NCI-H1436 (cell line): ENCODE measurements around the gene OSM.
A peak's percentile ranks its signal among the peaks of the same experiment; 100 is the strongest.

Source experiments
- DNase-seq: peaks from one replicate; lab custom pipeline; 2025; lab: John Stamatoyannopoulos, UW

The OSM gene

GRCh38 chr22:30266445-30267381, at the start of gene OSM:
OSM (minus strand) TSS chr22:30266851; CDS start chr22:30266799, 52 bp downstream.
- no peak for DNase-seq

- no peak for DNase-seq
These were observed 49.4 kb upstream of the OSM start for GRCh38 chr22:30315962-30316576.

GRCh38 chr22:30314915-30315314, 48.3 kb upstream of the OSM start:
- DNase-seq = no peak

- no peak for DNase-seq
These were observed 47.1 kb upstream of the OSM start for GRCh38 chr22:30313527-30314363.

GRCh38 chr22:30312053-30312452, 45.4 kb upstream of the OSM start:
- no peak for DNase-seq

- DNase-seq = no peak
These were observed 44.5 kb upstream of the OSM start for GRCh38 chr22:30310881-30311771.

- peak; percentile 65 for DNase-seq
These were observed 43.5 kb upstream of the OSM start for GRCh38 chr22:30309951-30310741.

GRCh38 chr22:30308518-30309230, 42.0 kb upstream of the OSM start:
- DNase-seq = no peak

GRCh38 chr22:30308093-30308492, 41.4 kb upstream of the OSM start:
- DNase-seq = no peak

- DNase-seq = no peak
These were observed 40.5 kb upstream of the OSM start for GRCh38 chr22:30307041-30307574.

- DNase-seq = no peak
These were observed 40.0 kb upstream of the OSM start for GRCh38 chr22:30306627-30307011.

GRCh38 chr22:30305906-30306626, 39.4 kb upstream of the OSM start:
- DNase-seq = no peak

GRCh38 chr22:30305519-30305905, 38.9 kb upstream of the OSM start:
- no peak for DNase-seq

GRCh38 chr22:30304495-30305244, 38.0 kb upstream of the OSM start:
- DNase-seq = no peak

- no peak for DNase-seq
These were observed 36.1 kb upstream of the OSM start for GRCh38 chr22:30302810-30303138.

GRCh38 chr22:30301995-30302809, 35.6 kb upstream of the OSM start:
- no peak for DNase-seq

- no peak for DNase-seq
These were observed 32.7 kb upstream of the OSM start for GRCh38 chr22:30299322-30299721.
